ENCODE data around the gene KIAA1549. TPM values are rescaled to one million over a fixed set of nuclear protein-coding genes. Genes with fewer than 3 reads are reported as not detected.

The KIAA1549 gene
- total and polyA plus RNA-seq, 2 donors (not counting 1 experiment from before 2014, with no cell fraction given): under 0.01 to 0.52 TPM

GRCh38 chr7:138911007-138911406 is 70.2 kb downstream of the KIAA1549 start:
- DNase-seq (no peak), ATAC-seq (ENCODE audit: low read depth) (no peak)
- no peak for TF ChIP-seq EZH2 (IDR thresholded peaks at IDR 0.05; ENCODE audit: borderline replicate concordance, insufficient read depth, low read depth, low read length, poor library complexity, severe bottlenecking)
- TF ChIP-seq CTCF (IDR thresholded peaks at IDR 0.05): no peak
- Mint-ChIP-seq H3K4me3 (no peak overlapping the region), H3K4me1 (no peaks in the 10 kb centered on the region), H3K9me3 (ENCODE audit: insufficient read depth) (no peaks in the 10 kb centered on the region), H3K27ac (no peak overlapping the region), H3K27me3 (peaks cover 18% of the 10 kb centered on the region)
- POLR2A ChIA-PET: no interaction called here
- Histone ChIP-seq H3K4me2 (replicated peaks; ENCODE audit: low read depth, low read length, poor library complexity, severe bottlenecking) (no peak overlapping the region), H2AFZ (ENCODE audit: insufficient read depth, low read depth, low read length, poor library complexity, severe bottlenecking) (no peak overlapping the region), H3K4me1 (ENCODE audit: control insufficient read depth in 2 of 2, insufficient read depth in 2 of 2, low read length in 2 of 2) (no peaks in the 10 kb centered on the region), H3K4me3 (ENCODE audit: control extremely low read depth in 1 of 5, extremely low read depth in 1 of 5, insufficient read depth in 1 of 5, low read depth in 2 of 5, low read length in 4 of 5) (no peak overlapping the region), H3K9ac (ENCODE audit: low read length) (no peak overlapping the region), H3K9me3 (ENCODE audit: control extremely low read depth in 1 of 3, control insufficient read depth in 2 of 3, insufficient read depth in 1 of 3, low read length in 2 of 3) (no peaks in the 10 kb centered on the region), H3K27me3 (replicated peaks in 1 of 4; ENCODE audit: control extremely low read depth in 1 of 4, control insufficient read depth in 3 of 4, insufficient read depth in 4 of 4, low read length in 3 of 4) (no peaks in the 10 kb centered on the region), H3K36me3 (replicated peaks in 1 of 2; ENCODE audit: control extremely low read depth in 1 of 2, control insufficient read depth in 1 of 2, extremely low read depth in 1 of 2, insufficient read depth in 2 of 2, low read length in 1 of 2) (no peaks in the 10 kb centered on the region), H3K79me2 (ENCODE audit: control insufficient read depth, insufficient read depth, low read length) (no peaks in the 10 kb centered on the region), H3K27ac (ENCODE audit: low read length in 2 of 2) (no peak overlapping the region), H4K20me1 (ENCODE audit: control insufficient read depth, insufficient read depth, low read length, poor library complexity, severe bottlenecking) (no peaks in the 10 kb centered on the region)
- no CpG with 5 or more reads among the region's 6 CpGs for WGBS (ENCODE audit: insufficient coverage)
- CTCF ChIA-PET: no interaction called here
- intact Hi-C loops (cut with micrococcal nuclease): no loop called here

GRCh38 chr7:138907850-138908249 is 73.3 kb downstream of the KIAA1549 start:
- Histone ChIP-seq H3K4me3 (ENCODE audit: control extremely low read depth in 1 of 5, extremely low read depth in 1 of 5, insufficient read depth in 1 of 5, low read depth in 2 of 5, low read length in 4 of 5) (no peak overlapping the region), H3K4me2 (replicated peaks; ENCODE audit: low read depth, low read length, poor library complexity, severe bottlenecking) (no peak overlapping the region), H4K20me1 (ENCODE audit: control insufficient read depth, insufficient read depth, low read length, poor library complexity, severe bottlenecking) (no peaks in the 10 kb centered on the region), H3K27me3 (replicated peaks in 1 of 4; ENCODE audit: control extremely low read depth in 1 of 4, control insufficient read depth in 3 of 4, insufficient read depth in 4 of 4, low read length in 3 of 4) (no peaks in the 10 kb centered on the region), H3K27ac (ENCODE audit: low read length in 2 of 2) (no peak overlapping the region), H3K79me2 (ENCODE audit: control insufficient read depth, insufficient read depth, low read length) (no peaks in the 10 kb centered on the region), H3K9me3 (ENCODE audit: control extremely low read depth in 1 of 3, control insufficient read depth in 2 of 3, insufficient read depth in 1 of 3, low read length in 2 of 3) (no peaks in the 10 kb centered on the region), H2AFZ (ENCODE audit: insufficient read depth, low read depth, low read length, poor library complexity, severe bottlenecking) (no peak overlapping the region), H3K36me3 (replicated peaks in 1 of 2; ENCODE audit: control extremely low read depth in 1 of 2, control insufficient read depth in 1 of 2, extremely low read depth in 1 of 2, insufficient read depth in 2 of 2, low read length in 1 of 2) (no peaks in the 10 kb centered on the region), H3K9ac (ENCODE audit: low read length) (no peak overlapping the region), H3K4me1 (ENCODE audit: control insufficient read depth in 2 of 2, insufficient read depth in 2 of 2, low read length in 2 of 2) (no peaks in the 10 kb centered on the region)
- Mint-ChIP-seq H3K27me3 (peaks cover 7% of the 10 kb centered on the region), H3K9me3 (ENCODE audit: insufficient read depth) (no peaks in the 10 kb centered on the region), H3K27ac (no peak overlapping the region), H3K4me3 (no peak overlapping the region), H3K4me1 (no peaks in the 10 kb centered on the region)
- ChIA-PET POLR2A (no interaction called here), CTCF (no interaction called here)
- DNase-seq (no peak), ATAC-seq (ENCODE audit: low read depth) (no peak)
- intact Hi-C loops (cut with micrococcal nuclease): no loop called here
- TF ChIP-seq CTCF (IDR thresholded peaks at IDR 0.05) (no peak), EZH2 (IDR thresholded peaks at IDR 0.05; ENCODE audit: borderline replicate concordance, insufficient read depth, low read depth, low read length, poor library complexity, severe bottlenecking) (no peak)
- WGBS (ENCODE audit: insufficient coverage): 91% methylated on average over 7 of the region's 8 CpGs

All from B cell (primary cell).